Endothelial cell of umbilical vein (primary cell): ENCODE data around the gene COL20A1. TPM values are rescaled to one million over a fixed set of nuclear protein-coding genes. Genes with fewer than 3 reads are reported as not detected.

Source experiments
- BruUV-seq: library from RNA; stranded (reverse); fragments of 400-500 nt; replicated peaks from 2 replicates; lab custom pipeline; 2021; lab: Mats Ljungman, UMichigan
- CTCF ChIA-PET: fragments of 300-600, 350-600 bp; sonication (Branson Sonifier 250); formaldehyde crosslinking; loops from one replicate; lab custom pipeline; 2021; ENCODE audit warnings: antibody characterized with exemption, inconsistent platforms; lab: Charles Lee
- POLR2A ChIA-PET: fragments of 300-600, 350-600 bp; sonication (Branson Sonifier 250); formaldehyde crosslinking; loops from one replicate; lab custom pipeline; 2021; ENCODE audit warnings: antibody characterized with exemption, inconsistent platforms; lab: Charles Lee
- DNase-seq: peaks from one replicate; pipeline ENCODE4 v3.0.0-alpha.2; 2011; ENCODE audit warnings: low read depth, low spot score
- FAIRE-seq: peaks from 2 replicates; lab custom pipeline; 2011; peaks lifted over from hg19 to GRCh38; lab: Jason Lieb, UNC
- H2AFZ ChIP-seq: 2 replicates; pipeline ENCODE4 v1.6.0; 2012; ENCODE audit warnings: low read depth, low read length, control low read depth, inconsistent platforms
- H3K27ac ChIP-seq: 2 replicates; pipeline ENCODE4 v1.5.1; 2011; ENCODE audit warnings: low read depth, mild to moderate bottlenecking, control low read depth, low read length, moderate library complexity; ENCODE audit not compliant: insufficient read depth
- H3K27me3 ChIP-seq, 2 experiments: 2 replicates each; pipeline versions ENCODE4 v1.6.0 to v1.6.1; 2011; ENCODE audit warnings: low read length in 2 of 2, mixed read lengths in 1 of 2; ENCODE audit not compliant: control insufficient read depth in 2 of 2, insufficient read depth in 2 of 2
- H3K36me3 ChIP-seq, 2 experiments: 2 replicates in 1 of 2; 3 replicates in 1 of 2; pipeline ENCODE4 v1.5.1; 2011; ENCODE audit warnings: low read length in 2 of 2, mild to moderate bottlenecking in 1 of 2, moderate library complexity in 1 of 2; ENCODE audit not compliant: control insufficient read depth in 2 of 2, insufficient read depth in 2 of 2; ENCODE audit errors: extremely low read depth in 1 of 2
- H3K4me1 ChIP-seq: 3 replicates; pipeline ENCODE4 v1.5.1; 2011; ENCODE audit warnings: mild to moderate bottlenecking, low read length; ENCODE audit not compliant: control insufficient read depth, insufficient read depth; ENCODE audit errors: extremely low read depth
- H3K4me2 ChIP-seq: 2 replicates; pipeline ENCODE4 v1.6.1; 2011; ENCODE audit warnings: low read length, control low read depth, mixed read lengths; ENCODE audit not compliant: insufficient read depth
- H3K4me3 ChIP-seq, 3 experiments: fragments of 200-600 bp in 1 of 3; sonication (generic), shearing (Covaris generic) in 1 of 3; replicated peaks in 1 of 3; 2 replicates each; pipeline ENCODE4 v1.5.1; 2011 to 2016; ENCODE audit warnings: control low read depth in 3 of 3, low read length in 3 of 3, mild to moderate bottlenecking in 2 of 3, inconsistent platforms in 1 of 3, low read depth in 1 of 3, moderate library complexity in 1 of 3; ENCODE audit not compliant: insufficient read depth in 1 of 3
- H3K79me2 ChIP-seq: 2 replicates; pipeline ENCODE4 v1.6.0; 2012; ENCODE audit warnings: low read length, inconsistent platforms; ENCODE audit not compliant: control insufficient read depth, insufficient read depth
- H3K9ac ChIP-seq: replicated peaks from 2 replicates; pipeline ENCODE3; 2011; ENCODE audit warnings: low read length, control low read depth; ENCODE audit not compliant: insufficient read depth; ENCODE audit errors: extremely low read depth
- H3K9me1 ChIP-seq: replicated peaks from 3 replicates; pipeline ENCODE4 v1.6.0; 2011; ENCODE audit warnings: mild to moderate bottlenecking, low read length; ENCODE audit not compliant: control insufficient read depth, insufficient read depth; ENCODE audit errors: extremely low read depth
- H3K9me3 ChIP-seq: replicated peaks from 2 replicates; pipeline ENCODE4 v1.5.1; 2012; ENCODE audit warnings: low read length, inconsistent platforms; ENCODE audit not compliant: control insufficient read depth, insufficient read depth
- H4K20me1 ChIP-seq: replicated peaks from 2 replicates; pipeline ENCODE3; 2011; ENCODE audit warnings: mild to moderate bottlenecking, low read length; ENCODE audit not compliant: control insufficient read depth, insufficient read depth; ENCODE audit errors: extremely low read depth
- EZH2 ChIP-seq: IDR thresholded peaks from 2 replicates; pipeline ENCODE4 v1.6.1; 2012; ENCODE audit warnings: borderline replicate concordance, low read depth, mild to moderate bottlenecking, moderate library complexity, low read length, inconsistent platforms; ENCODE audit not compliant: severe bottlenecking
- FOS ChIP-seq: IDR thresholded peaks from 2 replicates; pipeline ENCODE4 v1.6.1; 2011; ENCODE audit warnings: mild to moderate bottlenecking, low read length, moderate library complexity, borderline replicate concordance; ENCODE audit not compliant: insufficient read depth
- GATA2 ChIP-seq: IDR thresholded peaks from 2 replicates; pipeline ENCODE4 v1.7.0; 2011; ENCODE audit warnings: low read depth, mild to moderate bottlenecking, moderate library complexity, mixed read lengths, low read length; ENCODE audit not compliant: insufficient read length, insufficient read depth
- JUN ChIP-seq: IDR thresholded peaks from 2 replicates; pipeline ENCODE4 v1.6.1; 2011; ENCODE audit warnings: borderline replicate concordance, low read depth; ENCODE audit not compliant: insufficient read length, insufficient read depth
- MYC ChIP-seq: IDR thresholded peaks from one replicate; pipeline ENCODE4 v1.6.1; 2011; ENCODE audit warnings: mild to moderate bottlenecking, low read depth, low read length
- POLR2A ChIP-seq: IDR thresholded peaks from 2 replicates; pipeline ENCODE4 v1.6.1; 2012; ENCODE audit warnings: low read depth, mild to moderate bottlenecking, control low read depth, low read length
- POLR2AphosphoS5 ChIP-seq: IDR thresholded peaks from 2 replicates; pipeline ENCODE4 v1.6.1; 2012; ENCODE audit warnings: low read depth, mild to moderate bottlenecking, control low read depth, low read length, moderate library complexity; ENCODE audit not compliant: insufficient read depth
- dilution Hi-C: fragments of 300-500 bp; cut with MboI; formaldehyde crosslinking; loops from one replicate; pipeline ENCODE4 v1.15.0; 2019; ENCODE audit warnings: low sequenced_read_pairs; ENCODE audit not compliant: extremely low pct_ligation_motif_present
- intact Hi-C: fragments of 100-400 bp; cut with micrococcal nuclease; formaldehyde crosslinking; loops from one replicate; pipeline ENCODE4 v1.10.0; 2022
- polyA plus RNA-seq, 4 experiments: library from polyadenylated mRNA; depleted of rRNA in 3 of 4; stranded (reverse) in 3 of 4; unstranded in 1 of 4; fragments of >200 nt; gene quantifications; 2 replicates each; pipeline versions ENCODE4 v1.2.1 to v1.2.3, GENCODE V29; 2011 to 2012; ENCODE audit warnings: missing spikeins in 1 of 4
- total RNA-seq: library from RNA; stranded (reverse); gene quantifications from 2 replicates; pipeline ENCODE4 v1.2.3, GENCODE V29; 2021
- TF ChIP-seq, protein P1 (sequence below): IDR thresholded peaks from 2 replicates; pipeline ENCODE4 v1.6.1; 2011; ENCODE audit not compliant: insufficient read depth, insufficient read length
- TF ChIP-seq, protein P2 (sequence below), 2 donors: IDR thresholded peaks; 1 replicate in 1 of 2; 2 replicates in 1 of 2; pipeline ENCODE4 v1.5.1; 2011; ENCODE audit warnings: low read length in 2 of 2, mild to moderate bottlenecking in 2 of 2, moderate library complexity in 2 of 2, control low read depth in 1 of 2, inconsistent platforms in 1 of 2, low read depth in 1 of 2; ENCODE audit not compliant: insufficient read depth in 1 of 2; ENCODE audit errors: extremely low read depth in 1 of 2

COL20A1 gene
- total and polyA plus RNA-seq, 2 donors (not counting 3 experiments of a cell fraction or from before 2014, with no cell fraction given) = not detected

GRCh38 chr20:63313349-63314014 lies 20.5 kb downstream of the COL20A1 start:
- POLR2A ChIA-PET = no interaction called here
- CTCF ChIA-PET = interaction anchor here (0.7 to 1.8 kb wide), 2 partner anchors 68 to 90 kb away, joined by 3 to 9 read pairs (median 3); no protein-coding TSS in a partner anchor
- Histone ChIP-seq H3K27me3 (no peaks in the 10 kb centered on the region), H3K9ac (no peak overlapping the region), H2AFZ (no peak overlapping the region), H4K20me1 (no peaks in the 10 kb centered on the region), H3K9me3 (no peaks in the 10 kb centered on the region), H3K79me2 (no peaks in the 10 kb centered on the region), H3K9me1 (no peaks in the 10 kb centered on the region), H3K36me3 (no peaks in the 10 kb centered on the region), H3K4me1 (no peaks in the 10 kb centered on the region), H3K4me2 (no peak overlapping the region), H3K27ac (no peak overlapping the region), H3K4me3 (no peak overlapping the region)
- no TSS peak for BruUV-seq
- no peak for DNase-seq
- intact Hi-C loops = no loop called here
- no peak for FAIRE-seq
- dilution Hi-C loops = no loop called here
- TF ChIP-seq JUN = no peak
- TF ChIP-seq, protein P1, sequence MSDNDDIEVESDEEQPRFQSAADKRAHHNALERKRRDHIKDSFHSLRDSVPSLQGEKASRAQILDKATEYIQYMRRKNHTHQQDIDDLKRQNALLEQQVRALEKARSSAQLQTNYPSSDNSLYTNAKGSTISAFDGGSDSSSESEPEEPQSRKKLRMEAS = no peak

DNA sequence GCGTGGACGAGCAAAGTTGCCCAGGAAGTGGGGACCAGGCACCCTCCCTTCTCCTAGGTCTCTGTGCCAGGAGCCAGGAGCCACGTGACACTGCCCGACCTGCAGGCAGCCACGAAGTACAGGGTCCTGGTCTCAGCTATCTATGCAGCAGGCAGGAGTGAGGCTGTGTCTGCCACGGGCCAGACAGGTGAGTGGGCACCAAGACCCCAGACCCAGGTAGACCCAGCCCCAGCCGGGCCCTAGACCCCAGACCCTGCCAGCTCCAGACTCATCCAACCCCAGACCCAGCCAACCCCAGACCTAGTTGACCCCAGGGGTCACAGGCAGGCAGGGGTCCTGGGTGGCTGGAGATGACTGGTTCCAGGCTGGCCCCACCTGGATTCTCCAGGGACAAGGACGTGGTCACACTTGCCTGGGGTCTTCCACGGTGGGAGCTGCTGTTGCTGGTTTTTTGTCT lies 21.1 kb downstream of the COL20A1 start:
- H3K9me1 ChIP-seq = no peaks in the 10 kb centered on the region
- no TSS peak for BruUV-seq
- intact Hi-C loops (no loop called here), dilution Hi-C loops (no loop called here)
- ChIA-PET CTCF (interaction anchor here (0.8 to 1.8 kb wide), 2 partner anchors 68 to 91 kb away, joined by 3 to 9 read pairs; no protein-coding TSS in a partner anchor), POLR2A (no interaction called here)
- H3K4me2 ChIP-seq = no peak overlapping the region
- no peak overlapping the region for H3K4me3 ChIP-seq
- no peaks in the 10 kb centered on the region for H3K79me2 ChIP-seq
- no peak for DNase-seq
- TF ChIP-seq MYC = no peak
- TF ChIP-seq, protein P2, sequence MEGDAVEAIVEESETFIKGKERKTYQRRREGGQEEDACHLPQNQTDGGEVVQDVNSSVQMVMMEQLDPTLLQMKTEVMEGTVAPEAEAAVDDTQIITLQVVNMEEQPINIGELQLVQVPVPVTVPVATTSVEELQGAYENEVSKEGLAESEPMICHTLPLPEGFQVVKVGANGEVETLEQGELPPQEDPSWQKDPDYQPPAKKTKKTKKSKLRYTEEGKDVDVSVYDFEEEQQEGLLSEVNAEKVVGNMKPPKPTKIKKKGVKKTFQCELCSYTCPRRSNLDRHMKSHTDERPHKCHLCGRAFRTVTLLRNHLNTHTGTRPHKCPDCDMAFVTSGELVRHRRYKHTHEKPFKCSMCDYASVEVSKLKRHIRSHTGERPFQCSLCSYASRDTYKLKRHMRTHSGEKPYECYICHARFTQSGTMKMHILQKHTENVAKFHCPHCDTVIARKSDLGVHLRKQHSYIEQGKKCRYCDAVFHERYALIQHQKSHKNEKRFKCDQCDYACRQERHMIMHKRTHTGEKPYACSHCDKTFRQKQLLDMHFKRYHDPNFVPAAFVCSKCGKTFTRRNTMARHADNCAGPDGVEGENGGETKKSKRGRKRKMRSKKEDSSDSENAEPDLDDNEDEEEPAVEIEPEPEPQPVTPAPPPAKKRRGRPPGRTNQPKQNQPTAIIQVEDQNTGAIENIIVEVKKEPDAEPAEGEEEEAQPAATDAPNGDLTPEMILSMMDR (IDR thresholded peaks at IDR 0.05; ENCODE audit: extremely low read depth in 1 of 2, insufficient read depth in 1 of 2, low read depth in 1 of 2, low read length in 2 of 2) = no peak
- TF ChIP-seq FOS = no peak
- TF ChIP-seq GATA2 = no peak
- TF ChIP-seq JUN = no peak
- TF ChIP-seq, protein P1 = no peak
- TF ChIP-seq EZH2 = no peak
- TF ChIP-seq POLR2AphosphoS5 = no peak
- TF ChIP-seq POLR2A = no peak
- H3K27ac ChIP-seq = no peak overlapping the region
- no peak overlapping the region for H3K9ac ChIP-seq
- no peaks in the 10 kb centered on the region for H3K9me3 ChIP-seq
- no peaks in the 10 kb centered on the region for H3K36me3 ChIP-seq
- H2AFZ ChIP-seq = no peak overlapping the region
- no peaks in the 10 kb centered on the region for H3K4me1 ChIP-seq
- no peak for FAIRE-seq
- no peaks in the 10 kb centered on the region for H3K27me3 ChIP-seq
- H4K20me1 ChIP-seq = no peaks in the 10 kb centered on the region
